LNCAP (cell line): Measurements from ENCODE around the gene FOXJ1.

Experiments used
- CTCF ChIP-seq: fragments of 450-650 bp; IDR thresholded peaks from 2 replicates; pipeline ENCODE4 v1.5.1; 2017; ENCODE audit warnings: mild to moderate bottlenecking

Gene FOXJ1

GRCh38 chr17:76132574-76133338 lies 8.3 kb downstream of the FOXJ1 start:
- TF ChIP-seq CTCF = no peak; the same call in 1 of the 2 replicates

GRCh38 chr17:76131692-76132573 lies 9.1 kb downstream of the FOXJ1 start:
- TF ChIP-seq CTCF = no peak

- TF ChIP-seq CTCF = no peak
Observed at GRCh38 chr17:76131051-76131691, 9.9 kb downstream of the FOXJ1 start.

GRCh38 chr17:76130473-76130872 lies 10.6 kb downstream of the FOXJ1 start:
- TF ChIP-seq CTCF = no peak

GRCh38 chr17:76125922-76126321 lies 15.1 kb downstream of the FOXJ1 start:
- no peak for TF ChIP-seq CTCF

GRCh38 chr17:76125391-76125675 lies 15.7 kb downstream of the FOXJ1 start:
- TF ChIP-seq CTCF = no peak

- TF ChIP-seq CTCF = no peak
Observed at GRCh38 chr17:76124582-76125390, 16.3 kb downstream of the FOXJ1 start.
